GOT3 (cell line): ENCODE data around the gene ZFP57.
"Not testable (repeated sequence)": the region's sequence is repeated elsewhere in the genome, so short reads cannot be mapped to it uniquely, and the experiment has no call there.

ENCODE experiments used
- DNase-seq: peaks from one replicate; lab custom pipeline; 2025; ENCODE audit warnings: mixed read lengths; lab: John Stamatoyannopoulos, UW

The ZFP57 gene

DNA sequence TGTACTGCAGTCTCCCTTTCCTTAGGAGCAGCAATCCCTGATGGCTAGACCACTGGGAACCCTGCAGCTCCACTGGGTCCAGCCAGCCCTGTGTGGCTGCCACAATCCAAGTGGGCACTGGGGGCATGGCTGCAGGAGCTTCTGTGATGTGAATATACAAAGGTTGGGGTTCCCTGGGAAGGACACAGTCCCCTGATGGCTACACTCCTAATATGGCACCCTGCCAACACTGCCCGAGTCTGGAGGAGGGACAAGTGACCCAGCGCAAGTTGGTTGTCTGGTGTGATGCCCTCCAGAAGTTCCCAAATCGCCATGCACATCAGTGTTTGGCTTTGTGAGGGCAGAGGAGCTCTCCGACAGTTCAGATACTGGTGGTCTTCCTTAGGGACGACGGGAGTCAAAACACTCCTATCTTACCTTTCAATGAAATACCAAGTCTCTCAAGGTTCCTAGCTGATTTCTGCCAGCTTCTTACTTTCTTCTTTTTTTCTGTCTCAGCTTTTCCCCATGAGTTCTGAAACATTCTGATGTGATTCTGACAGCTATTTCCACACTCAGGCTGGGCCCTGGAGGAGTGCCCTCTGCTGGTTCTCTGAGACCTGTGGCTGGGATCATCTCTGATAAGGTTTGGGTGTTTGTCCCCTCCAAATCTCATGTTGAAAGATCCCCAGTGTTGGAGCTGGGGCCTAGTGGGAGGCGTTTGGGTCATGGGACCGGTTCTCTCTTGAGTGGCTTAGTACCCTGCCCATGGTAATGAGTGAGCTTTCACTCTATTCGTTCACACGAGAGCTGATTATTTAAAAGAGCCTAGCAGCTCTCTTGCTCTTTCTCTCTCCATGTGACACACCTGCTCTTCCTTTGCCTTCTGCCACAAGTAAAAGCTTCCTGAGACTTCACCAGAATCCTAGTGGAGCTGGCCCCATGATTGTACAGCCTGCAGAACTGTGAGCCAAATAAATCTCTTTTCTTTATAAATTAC, 15.5 kb upstream of the ZFP57 start:
- no peak for DNase-seq

GRCh38 chr6:29694637-29695036, 13.7 kb upstream of the ZFP57 start:
- no peak for DNase-seq

DNA sequence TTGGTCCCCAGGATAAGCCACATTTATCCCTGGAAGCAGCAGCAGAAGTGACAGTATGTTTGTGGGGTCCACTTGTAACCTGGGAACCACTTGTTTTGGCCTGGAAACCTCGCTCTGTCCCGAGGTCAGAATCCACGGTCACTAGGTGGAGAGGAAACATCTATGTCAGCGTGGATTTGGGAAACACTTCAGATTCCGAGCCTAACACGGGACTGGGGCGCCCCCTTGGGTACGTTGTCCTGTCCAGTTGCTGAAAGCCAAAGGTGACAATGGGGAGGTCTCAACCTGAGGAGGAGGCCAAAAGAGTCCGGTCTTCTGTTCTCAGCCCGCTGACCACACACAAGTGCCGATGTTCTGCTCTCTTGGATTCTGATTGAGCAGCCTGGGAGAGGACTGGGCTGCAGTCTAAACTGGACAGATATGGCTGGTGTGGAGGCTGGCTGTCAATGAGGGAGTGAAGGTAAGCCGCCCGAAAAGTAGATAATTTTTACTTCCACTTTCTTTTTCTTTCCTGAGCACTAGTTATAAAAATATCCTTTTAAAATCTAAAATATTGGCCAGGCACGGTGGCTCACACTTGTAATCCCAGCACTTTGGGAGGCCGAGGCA, 4.9 kb upstream of the ZFP57 start:
- DNase-seq: no peak

GRCh38 chr6:29681811-29682210, 859 bp upstream of the ZFP57 start:
- DNase-seq: no peak

GRCh38 chr6:29680416-29680815, 536 bp downstream of the ZFP57 start:
- DNase-seq: no peak

DNA sequence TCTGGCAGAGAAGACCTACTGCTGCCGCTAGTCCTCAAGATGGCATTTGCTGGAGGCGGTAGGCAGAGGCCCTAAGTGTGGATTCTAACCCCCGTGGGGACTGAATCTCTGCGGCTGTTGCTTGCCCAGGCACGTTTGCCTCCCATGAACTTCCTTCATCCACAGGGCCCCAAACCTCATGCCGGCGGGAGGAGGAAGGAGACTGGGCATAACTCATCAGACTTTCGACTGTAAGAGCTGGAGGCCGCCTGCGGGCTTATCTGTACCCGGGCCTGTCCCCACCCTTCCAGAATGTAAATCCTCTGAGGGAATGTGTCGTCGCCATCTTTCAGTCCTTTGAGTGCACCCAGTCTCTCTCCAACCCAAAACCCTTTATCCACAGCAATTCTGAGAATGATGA, 990 bp downstream of the ZFP57 start:
- DNase-seq: no peak

DNA sequence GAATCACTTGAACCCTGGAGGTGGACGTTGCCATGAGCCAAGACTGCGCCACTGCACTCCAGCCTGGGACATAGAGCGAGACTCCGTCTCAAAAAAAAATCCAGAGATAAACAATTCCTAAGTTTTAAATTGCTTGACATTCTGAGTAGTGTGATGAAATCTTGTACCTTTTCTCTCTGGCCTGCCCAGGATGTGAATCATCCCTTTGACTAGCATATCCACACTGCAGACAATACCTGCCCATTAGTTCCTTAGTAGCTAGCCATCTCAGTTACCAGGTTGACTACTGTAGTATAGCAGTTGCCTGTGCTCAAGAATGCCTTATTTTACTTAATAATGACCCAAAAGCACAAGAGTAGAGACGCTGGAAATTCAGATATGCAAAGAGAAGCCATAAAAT, 2.8 kb downstream of the ZFP57 start:
- no peak for DNase-seq

DNA sequence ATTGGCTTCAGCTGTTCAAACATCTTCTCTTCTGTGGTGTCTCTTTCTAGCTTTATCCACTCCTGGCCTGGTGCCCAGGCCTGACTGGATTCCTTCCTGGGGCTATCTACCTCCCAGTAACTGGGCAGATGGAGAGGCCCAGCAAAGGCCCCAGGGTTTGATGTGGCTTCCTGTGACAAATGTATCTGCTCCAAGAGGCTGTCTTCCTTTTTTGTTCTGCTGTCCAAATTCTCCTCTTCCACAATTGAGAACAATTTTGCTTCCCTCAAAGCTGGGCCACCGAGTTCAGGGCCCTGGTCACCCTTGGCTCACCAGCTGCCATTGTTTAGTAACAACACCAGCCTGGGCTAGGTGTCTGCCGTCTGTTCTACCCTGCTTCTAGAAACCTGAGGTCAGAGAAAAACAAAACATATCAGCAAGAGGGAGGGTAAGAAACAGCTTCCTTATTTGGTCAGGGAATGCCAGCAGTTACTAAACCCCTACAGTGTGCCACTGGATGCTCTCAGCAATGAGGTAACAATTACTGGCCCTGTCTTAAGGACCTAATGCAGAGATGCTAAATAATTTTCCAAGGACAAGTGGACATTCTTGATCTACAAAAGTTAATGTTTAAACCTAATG, 3.9 kb downstream of the ZFP57 start:
- DNase-seq: no peak

DNA sequence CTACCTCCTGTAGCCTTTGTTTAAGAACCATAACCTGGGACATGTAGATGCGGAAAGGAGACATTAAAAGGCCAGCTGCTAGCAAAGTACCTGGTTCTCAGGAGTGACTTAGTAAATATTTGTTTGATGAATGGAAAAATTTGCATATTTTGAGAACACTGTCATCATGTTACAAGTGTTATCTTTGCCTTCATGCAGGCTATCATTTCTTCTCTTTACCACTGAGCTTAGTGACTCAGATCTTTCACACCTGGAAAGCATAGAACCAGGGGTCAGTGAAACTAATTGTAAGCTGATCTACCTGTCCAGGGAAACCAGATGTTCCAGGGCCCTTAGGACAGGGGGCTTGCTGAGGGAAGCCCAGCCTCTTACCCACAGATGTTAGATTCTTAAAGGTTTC, 5.4 kb downstream of the ZFP57 start:
- DNase-seq: no peak

- no peak for DNase-seq
Observed at GRCh38 chr6:29674008-29674407, 6.9 kb downstream of the ZFP57 start.

GRCh38 chr6:29673161-29673560, 7.8 kb downstream of the ZFP57 start:
- no peak for DNase-seq

- DNase-seq: not testable (repeated sequence)
Observed at GRCh38 chr6:29672116-29672515, 8.8 kb downstream of the ZFP57 start.

GRCh38 chr6:29671026-29671425, 9.9 kb downstream of the ZFP57 start:
- DNase-seq: no peak

GRCh38 chr6:29667158-29667557, 13.8 kb downstream of the ZFP57 start:
- no peak for DNase-seq

DNA sequence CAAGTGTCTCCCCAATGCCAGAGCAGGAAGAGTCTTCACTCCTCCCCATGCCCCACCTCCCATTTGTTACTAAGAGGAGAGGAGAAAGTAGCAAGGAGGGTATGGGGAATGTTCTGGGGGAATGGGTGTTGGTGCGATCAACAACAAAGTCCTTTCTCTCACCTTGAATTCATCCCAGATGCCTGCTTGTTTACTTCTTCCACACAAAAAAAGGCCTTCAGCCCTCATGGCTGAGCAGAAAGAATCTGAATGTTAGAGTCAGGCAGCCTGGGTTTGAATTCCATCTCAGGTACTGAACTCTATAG, 14.2 kb downstream of the ZFP57 start:
- no peak for DNase-seq

DNA sequence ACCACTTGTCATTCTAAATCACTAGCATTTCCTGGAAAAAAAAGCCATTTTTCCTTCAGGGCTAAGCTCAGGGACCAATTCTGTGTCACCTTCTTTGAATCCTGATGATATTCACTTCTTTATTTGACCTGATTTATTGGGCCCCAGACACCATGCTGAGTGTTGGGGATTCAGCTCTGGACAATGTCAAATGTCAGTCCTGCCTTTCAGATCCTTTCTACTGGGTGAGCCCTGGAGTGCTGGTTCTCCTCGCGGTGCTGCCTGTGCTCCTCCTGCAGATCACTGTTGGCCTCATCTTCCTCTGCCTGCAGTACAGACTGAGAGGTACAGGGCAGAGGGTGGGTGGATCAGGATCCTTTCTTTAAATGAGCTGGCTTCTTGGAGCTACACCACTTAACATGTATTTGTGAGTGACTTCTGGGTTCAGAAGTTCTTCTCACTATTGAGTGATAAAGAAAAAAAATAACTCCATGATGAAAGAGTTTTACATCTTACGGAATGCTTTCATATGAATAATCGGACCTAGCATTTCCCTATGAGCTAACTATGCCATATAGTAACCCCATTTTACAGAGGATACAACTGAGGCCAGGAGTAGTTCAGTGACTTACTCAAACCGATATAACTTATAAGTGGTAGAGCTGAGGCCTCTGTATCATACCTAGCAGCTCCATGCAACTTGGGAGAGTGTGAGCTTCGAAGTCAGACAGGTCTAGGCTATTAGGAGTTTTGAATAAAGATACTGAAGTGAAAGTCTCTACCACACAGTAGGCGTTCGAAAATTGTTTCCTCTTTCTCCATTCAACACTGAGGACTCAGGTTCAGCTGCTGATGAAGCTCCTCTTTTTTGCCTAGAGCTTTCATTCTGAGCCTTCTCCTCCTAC, 14.8 kb downstream of the ZFP57 start:
- no peak for DNase-seq

DNA sequence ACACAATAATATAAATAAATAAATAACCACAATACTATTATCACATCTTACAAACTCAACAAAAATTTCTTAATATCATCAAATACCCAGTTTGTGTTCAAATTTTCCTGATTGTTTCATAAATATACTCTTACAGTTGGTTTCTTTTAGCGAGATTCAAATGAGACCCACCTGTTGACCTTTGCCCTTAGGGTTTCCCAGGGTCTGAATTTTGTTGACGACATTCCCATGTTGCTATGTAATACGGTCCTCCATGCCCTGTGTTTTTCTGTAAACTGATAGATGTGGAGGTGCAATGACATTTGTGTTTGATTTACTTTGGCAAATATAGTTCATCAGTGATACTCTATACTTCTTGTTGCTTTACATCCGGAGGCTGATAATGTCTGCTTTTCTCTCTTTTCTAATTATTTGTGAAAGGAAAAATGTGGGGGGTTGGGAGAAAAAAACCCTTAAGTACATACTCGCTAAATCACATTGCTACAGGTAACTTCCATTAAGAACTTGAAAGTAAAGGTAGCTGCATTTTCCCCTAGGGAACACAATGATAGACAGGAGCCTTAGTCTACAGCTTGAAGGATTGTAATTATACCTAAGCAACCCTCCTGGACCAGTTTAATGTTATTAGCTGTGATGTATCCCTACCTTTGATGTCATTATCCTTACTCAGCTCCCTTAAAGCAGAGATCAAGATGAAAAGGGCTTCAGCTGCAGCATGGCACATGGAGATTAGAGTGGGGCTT, 17.5 kb downstream of the ZFP57 start:
- no peak for DNase-seq

DNA sequence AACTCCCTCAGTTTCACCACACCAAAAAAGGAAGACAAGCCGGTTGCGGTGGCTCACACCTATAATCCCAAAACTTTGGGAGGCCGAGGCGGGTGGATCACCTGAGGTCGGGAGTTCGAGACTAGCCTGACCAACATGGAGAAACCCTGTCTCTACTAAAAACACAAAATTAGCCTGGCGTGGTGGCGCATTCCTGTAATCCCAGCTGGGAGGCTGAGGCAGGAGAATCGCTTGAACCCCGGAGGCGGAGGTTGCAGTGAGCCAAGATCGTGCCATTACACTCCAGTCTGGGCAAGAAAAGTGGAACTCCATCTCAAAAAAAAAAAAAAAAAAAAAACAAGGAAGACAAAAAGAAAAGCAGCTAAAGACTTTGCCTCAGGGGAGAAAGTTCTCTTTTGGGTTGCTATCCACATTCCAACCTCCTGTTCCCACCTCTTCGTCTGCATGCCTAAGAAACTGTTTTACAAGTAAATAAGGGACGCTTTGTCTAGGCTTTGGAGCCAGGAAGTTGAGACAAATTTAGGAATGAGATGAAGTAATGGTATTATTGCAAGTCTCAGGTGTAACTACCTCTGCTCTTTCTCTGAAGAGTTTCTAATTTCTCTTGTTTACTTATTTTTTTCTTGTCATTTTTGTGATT, 19.3 kb downstream of the ZFP57 start:
- DNase-seq: not testable (repeated sequence)

DNA sequence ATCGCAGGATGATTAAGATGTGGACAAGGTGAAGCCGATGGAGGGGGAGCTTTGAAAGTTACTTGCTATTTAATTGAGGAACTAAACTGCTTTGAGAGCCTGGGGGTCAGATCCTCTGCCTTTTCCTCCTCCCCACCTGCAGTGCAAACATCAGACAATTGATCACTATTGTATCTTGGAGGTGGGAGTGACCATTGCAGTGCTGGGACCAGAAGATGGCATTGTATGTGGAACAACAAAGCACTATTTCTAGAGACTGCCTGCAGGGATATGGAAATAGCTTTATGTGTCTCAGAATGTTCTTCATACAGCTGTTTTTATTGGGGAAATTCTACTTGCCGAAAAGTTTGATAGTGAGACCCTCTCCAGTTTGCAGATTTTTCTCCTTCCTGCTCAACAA, 19.9 kb downstream of the ZFP57 start:
- no peak for DNase-seq

DNA sequence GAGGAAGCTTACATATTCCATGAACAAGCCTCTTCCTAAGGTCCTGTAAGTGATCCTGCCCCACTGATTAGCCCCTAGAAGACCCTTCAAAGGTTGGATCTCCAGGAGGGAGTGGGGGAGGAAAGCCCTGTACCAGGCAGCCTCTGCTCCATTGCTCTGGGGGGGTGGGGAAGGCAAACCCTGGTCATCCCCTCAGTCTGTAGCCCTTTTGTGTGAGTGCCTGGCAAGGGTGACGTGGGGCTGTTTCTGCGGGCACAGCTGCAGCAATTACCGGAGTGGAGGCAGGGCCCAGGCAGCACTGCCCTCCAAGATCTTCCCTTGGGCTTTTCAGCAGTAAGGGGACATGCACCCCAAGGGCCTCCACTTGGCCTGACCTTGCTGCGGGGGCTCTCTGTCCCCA, 24.2 kb downstream of the ZFP57 start, which contains the start of gene MOG:
MOG (plus strand) TSS at position 295 of the 400 bp plus-strand sequence. CDS start 118 bp downstream, outside the sequence.
- DNase-seq: no peak

GRCh38 chr6:29656157-29656556, 24.8 kb downstream of the ZFP57 start:
- no peak for DNase-seq
